SU-DHL-6 (cell line): Measurements from ENCODE around the gene PTPRG.

ENCODE experiments used
- H2AFZ ChIP-seq: fragments of 200-600 bp; sonication (generic); 2 replicates; pipeline ENCODE4 v1.6.1; 2014; ENCODE audit warnings: low read depth, mild to moderate bottlenecking, moderate library complexity, mixed read lengths, antibody characterized with exemption, low read length; ENCODE audit not compliant: severe bottlenecking
- H3F3A ChIP-seq: fragments of 200-600 bp; shearing (Covaris generic); 2 replicates; pipeline ENCODE4 v1.6.0; 2016; ENCODE audit warnings: antibody characterized with exemption, mild to moderate bottlenecking; ENCODE audit not compliant: insufficient read depth
- H3K27ac ChIP-seq: fragments of 200-600 bp; sonication (generic); 2 replicates; pipeline ENCODE4 v1.5.1; 2016; ENCODE audit warnings: low read depth, mild to moderate bottlenecking, low read length, moderate library complexity, mixed read lengths
- H3K27me3 ChIP-seq: fragments of 200-600 bp; sonication (generic), shearing (Covaris generic); 2 replicates; pipeline ENCODE4 v1.6.0; 2014; ENCODE audit warnings: mild to moderate bottlenecking, low read length
- H3K36me3 ChIP-seq: fragments of 200-600 bp; sonication (generic); 2 replicates; pipeline ENCODE4 v1.6.1; 2014; ENCODE audit warnings: mild to moderate bottlenecking, low read length, mixed read lengths
- H3K4me2 ChIP-seq: fragments of 300-600, 200-600 bp; shearing (Covaris generic), sonication (generic); 2 replicates; pipeline ENCODE4 v1.6.0; 2014; ENCODE audit warnings: low read length, low read depth, mild to moderate bottlenecking; ENCODE audit not compliant: poor library complexity, severe bottlenecking
- H3K4me3 ChIP-seq: fragments of 200-600 bp; sonication (generic); 2 replicates; pipeline ENCODE4 v1.5.1; 2014; ENCODE audit warnings: antibody characterized with exemption, low read length, mild to moderate bottlenecking, mixed read lengths; ENCODE audit not compliant: insufficient read depth, poor library complexity, severe bottlenecking
- H3K79me2 ChIP-seq: fragments of 200-600 bp; sonication (generic); 2 replicates; pipeline ENCODE4 v1.6.1; 2014; ENCODE audit warnings: mild to moderate bottlenecking, low read length, moderate library complexity; ENCODE audit not compliant: insufficient read depth
- H3K9ac ChIP-seq: fragments of 200-600 bp; sonication (generic); 2 replicates; pipeline ENCODE4 v1.7.0; 2014; ENCODE audit warnings: mild to moderate bottlenecking, low read length
- H3K9me2 ChIP-seq: fragments of 200-600 bp; sonication (generic); replicated peaks from 2 replicates; pipeline ENCODE4 v1.6.1; 2014; ENCODE audit warnings: low read length; ENCODE audit not compliant: insufficient read depth
- H3K9me3 ChIP-seq: fragments of 200-600 bp; sonication (generic); 2 replicates; pipeline ENCODE4 v1.6.1; 2014; ENCODE audit warnings: low read length, mixed read lengths; ENCODE audit not compliant: insufficient read depth
- H4K20me1 ChIP-seq: fragments of 200-600 bp; sonication (generic); 2 replicates; pipeline ENCODE4 v1.6.1; 2014; ENCODE audit warnings: low read depth, mild to moderate bottlenecking, antibody characterized with exemption, low read length, moderate library complexity, mixed read lengths
- CTCF ChIP-seq: fragments of 200-600 bp; sonication (generic); IDR thresholded peaks from one replicate; pipeline ENCODE4 v1.5.1; 2017; ENCODE audit warnings: antibody characterized with exemption, mild to moderate bottlenecking, low read length, moderate library complexity; ENCODE audit not compliant: insufficient read depth, poor library complexity, severe bottlenecking
- EZH2phosphoT487 ChIP-seq: fragments of 200-600 bp; sonication (generic), shearing (Covaris generic); conservative IDR thresholded peaks from 2 replicates; pipeline ENCODE4 v1.6.1; 2018; ENCODE audit warnings: mild to moderate bottlenecking, antibody characterized with exemption, low read length, moderate library complexity, mixed read lengths

PTPRG gene

GRCh38 chr3:61565569-61565968 is 4.2 kb downstream of the PTPRG start:
- Histone ChIP-seq H2AFZ (no peak overlapping the region), H3K4me2 (no peak overlapping the region), H3K36me3 (no peaks in the 10 kb centered on the region), H3F3A (no peaks in the 10 kb centered on the region), H3K4me3 (no peak overlapping the region), H3K9me3 (no peaks in the 10 kb centered on the region), H3K27ac (no peak overlapping the region), H3K9me2 (no peaks in the 10 kb centered on the region), H3K9ac (no peak overlapping the region), H3K79me2 (no peaks in the 10 kb centered on the region), H3K27me3 (no peaks in the 10 kb centered on the region), H4K20me1 (no peaks in the 10 kb centered on the region)
- no peak for TF ChIP-seq EZH2phosphoT487
- no peak for TF ChIP-seq CTCF

GRCh38 chr3:61568127-61568526 is 6.8 kb downstream of the PTPRG start:
- H3F3A ChIP-seq = no peaks in the 10 kb centered on the region
- H3K9me3 ChIP-seq = no peaks in the 10 kb centered on the region
- H3K27me3 ChIP-seq = no peaks in the 10 kb centered on the region
- no peaks in the 10 kb centered on the region for H3K9me2 ChIP-seq
- no peak overlapping the region for H3K9ac ChIP-seq
- TF ChIP-seq EZH2phosphoT487 = no peak
- no peaks in the 10 kb centered on the region for H3K36me3 ChIP-seq
- no peak overlapping the region for H2AFZ ChIP-seq
- H3K79me2 ChIP-seq = no peaks in the 10 kb centered on the region
- no peaks in the 10 kb centered on the region for H4K20me1 ChIP-seq
- H3K4me3 ChIP-seq = no peak overlapping the region
- H3K4me2 ChIP-seq = no peak overlapping the region
- H3K27ac ChIP-seq = no peak overlapping the region

GRCh38 chr3:61569856-61570580 is 8.6 kb downstream of the PTPRG start:
- Histone ChIP-seq H3K4me2 (no peak overlapping the region), H3K9me3 (no peaks in the 10 kb centered on the region), H4K20me1 (no peaks in the 10 kb centered on the region), H3K79me2 (no peaks in the 10 kb centered on the region), H3F3A (no peaks in the 10 kb centered on the region), H2AFZ (no peak overlapping the region), H3K4me3 (no peak overlapping the region), H3K9me2 (no peaks in the 10 kb centered on the region), H3K36me3 (no peaks in the 10 kb centered on the region), H3K9ac (no peak overlapping the region), H3K27ac (no peak overlapping the region), H3K27me3 (no peaks in the 10 kb centered on the region)
- no peak for TF ChIP-seq CTCF
- TF ChIP-seq EZH2phosphoT487 = no peak

- no peaks in the 10 kb centered on the region for H3K27me3 ChIP-seq
- no peak overlapping the region for H2AFZ ChIP-seq
- H4K20me1 ChIP-seq = no peaks in the 10 kb centered on the region
- no peak overlapping the region for H3K27ac ChIP-seq
- no peaks in the 10 kb centered on the region for H3F3A ChIP-seq
- H3K4me3 ChIP-seq = no peak overlapping the region
- H3K36me3 ChIP-seq = no peaks in the 10 kb centered on the region
- TF ChIP-seq EZH2phosphoT487 (no peak), CTCF (no peak)
- no peaks in the 10 kb centered on the region for H3K79me2 ChIP-seq
- no peak overlapping the region for H3K9ac ChIP-seq
- H3K4me2 ChIP-seq = no peak overlapping the region
- no peaks in the 10 kb centered on the region for H3K9me3 ChIP-seq
- H3K9me2 ChIP-seq = no peaks in the 10 kb centered on the region
Observed at GRCh38 chr3:61570813-61571212, 9.4 kb downstream of the PTPRG start.
